LNCAP (cell line): ENCODE measurements around the gene TH.
A peak's percentile ranks its signal among the peaks of the same experiment; 100 is the strongest.

Experiments used
- TF ChIP-seq, protein P1 (sequence below): fragments of 450-650 bp; IDR thresholded peaks from 2 replicates; pipeline ENCODE4 v1.5.1; 2017; ENCODE audit warnings: mild to moderate bottlenecking

TH gene

DNA sequence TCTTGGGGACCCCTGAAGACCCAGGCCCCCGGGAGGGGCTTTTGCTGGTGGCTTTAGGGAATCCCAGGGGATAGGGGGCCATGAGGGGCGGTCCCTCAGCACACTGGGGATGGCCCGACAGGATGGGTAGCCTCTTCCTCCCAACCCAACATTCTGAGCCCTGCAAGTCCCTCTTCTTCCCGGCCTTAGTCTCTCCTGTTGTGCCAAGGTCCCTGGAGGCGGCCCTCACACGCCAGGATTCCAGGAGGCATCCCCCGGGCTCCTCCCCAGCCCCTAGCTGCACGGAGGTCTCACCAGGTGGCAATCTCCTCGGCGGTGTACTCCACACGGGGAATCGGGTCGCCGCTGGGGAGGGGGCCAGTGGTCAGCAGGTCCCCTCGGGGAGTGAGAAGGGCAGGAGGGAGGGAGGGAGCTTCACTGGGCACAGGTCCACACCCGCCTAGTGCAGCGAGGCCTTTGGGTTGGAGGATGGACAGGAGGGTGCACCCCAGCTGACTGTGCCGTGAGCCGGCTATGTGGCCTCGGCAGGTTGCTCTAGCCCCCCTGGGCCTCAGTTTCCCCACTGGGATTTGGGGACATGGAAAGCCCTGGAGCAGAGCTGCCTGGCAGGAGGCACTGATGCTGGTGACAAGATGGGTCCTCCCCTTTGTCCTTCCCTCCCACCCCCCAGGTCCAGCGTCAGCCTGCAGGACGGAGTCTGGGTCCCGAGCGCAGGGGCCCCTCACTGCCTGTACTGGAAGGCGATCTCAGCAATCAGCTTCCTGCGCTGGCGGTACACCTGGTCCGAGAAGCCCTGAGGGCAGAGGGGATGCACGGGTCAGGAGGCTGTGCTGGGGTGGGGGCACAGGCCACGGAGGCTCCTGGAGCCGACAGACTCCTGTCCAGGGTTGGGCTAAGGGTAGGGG, 4.2 kb downstream of the TH start:
- TF ChIP-seq, protein P1, sequence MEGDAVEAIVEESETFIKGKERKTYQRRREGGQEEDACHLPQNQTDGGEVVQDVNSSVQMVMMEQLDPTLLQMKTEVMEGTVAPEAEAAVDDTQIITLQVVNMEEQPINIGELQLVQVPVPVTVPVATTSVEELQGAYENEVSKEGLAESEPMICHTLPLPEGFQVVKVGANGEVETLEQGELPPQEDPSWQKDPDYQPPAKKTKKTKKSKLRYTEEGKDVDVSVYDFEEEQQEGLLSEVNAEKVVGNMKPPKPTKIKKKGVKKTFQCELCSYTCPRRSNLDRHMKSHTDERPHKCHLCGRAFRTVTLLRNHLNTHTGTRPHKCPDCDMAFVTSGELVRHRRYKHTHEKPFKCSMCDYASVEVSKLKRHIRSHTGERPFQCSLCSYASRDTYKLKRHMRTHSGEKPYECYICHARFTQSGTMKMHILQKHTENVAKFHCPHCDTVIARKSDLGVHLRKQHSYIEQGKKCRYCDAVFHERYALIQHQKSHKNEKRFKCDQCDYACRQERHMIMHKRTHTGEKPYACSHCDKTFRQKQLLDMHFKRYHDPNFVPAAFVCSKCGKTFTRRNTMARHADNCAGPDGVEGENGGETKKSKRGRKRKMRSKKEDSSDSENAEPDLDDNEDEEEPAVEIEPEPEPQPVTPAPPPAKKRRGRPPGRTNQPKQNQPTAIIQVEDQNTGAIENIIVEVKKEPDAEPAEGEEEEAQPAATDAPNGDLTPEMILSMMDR = no peak

DNA sequence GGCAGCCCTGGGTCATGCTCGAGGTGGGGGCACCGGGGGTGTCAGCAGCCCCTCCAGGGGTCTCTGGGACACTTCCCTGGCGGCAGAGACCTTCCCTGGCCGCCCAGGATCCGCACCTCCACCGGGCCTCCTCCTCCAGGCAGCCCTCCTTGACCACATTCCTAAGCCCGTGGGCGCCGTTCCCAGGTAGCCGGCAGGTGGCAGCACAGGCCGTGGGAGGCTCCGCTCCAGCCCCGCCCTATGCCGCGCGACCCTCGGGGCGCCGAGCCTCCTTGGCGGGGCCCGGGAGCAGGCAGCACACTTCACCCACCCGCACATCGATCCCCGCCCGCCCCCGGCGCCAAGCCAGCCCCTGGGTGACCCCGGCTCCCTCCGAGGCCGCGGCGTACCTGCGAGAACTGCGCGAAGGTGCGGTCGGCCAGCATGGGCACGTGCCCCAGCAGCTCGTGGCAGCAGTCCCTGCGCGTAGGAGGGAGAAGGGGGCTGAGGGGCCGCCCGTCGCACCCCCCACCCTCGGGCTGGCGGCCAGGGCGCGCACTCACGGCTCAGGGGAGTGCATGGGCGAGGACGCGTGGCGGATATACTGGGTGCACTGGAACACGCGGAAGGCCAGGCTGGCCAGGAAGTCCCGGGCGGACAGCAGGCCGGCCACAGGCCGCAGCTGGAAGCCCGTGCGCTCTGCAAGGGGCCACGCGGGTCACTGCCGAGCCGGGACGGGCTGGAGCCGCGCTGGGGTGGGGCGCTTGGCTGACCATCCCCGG, 5.3 kb downstream of the TH start:
- TF ChIP-seq, protein P1 = peak; percentile 82

DNA sequence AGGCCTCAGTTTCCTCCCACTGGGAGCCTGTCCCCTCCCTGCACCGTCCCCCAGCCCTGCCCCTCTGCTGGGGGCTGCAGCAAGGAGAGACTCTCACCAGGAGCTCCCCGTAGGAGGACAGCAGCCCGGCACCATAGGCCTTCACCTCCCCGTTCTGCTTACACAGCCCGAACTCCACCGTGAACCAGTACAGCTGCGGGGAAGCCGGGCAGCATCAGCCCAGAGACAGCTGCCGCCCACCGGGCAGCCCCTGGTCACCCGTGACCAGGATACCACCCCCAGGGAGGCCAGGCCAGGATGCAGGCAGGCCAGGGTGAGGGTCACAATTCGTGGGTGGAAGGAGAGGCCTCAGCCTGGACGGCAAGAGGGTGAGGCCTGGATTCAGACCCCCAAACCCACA, 6.0 kb downstream of the TH start:
- TF ChIP-seq, protein P1 = no peak

DNA sequence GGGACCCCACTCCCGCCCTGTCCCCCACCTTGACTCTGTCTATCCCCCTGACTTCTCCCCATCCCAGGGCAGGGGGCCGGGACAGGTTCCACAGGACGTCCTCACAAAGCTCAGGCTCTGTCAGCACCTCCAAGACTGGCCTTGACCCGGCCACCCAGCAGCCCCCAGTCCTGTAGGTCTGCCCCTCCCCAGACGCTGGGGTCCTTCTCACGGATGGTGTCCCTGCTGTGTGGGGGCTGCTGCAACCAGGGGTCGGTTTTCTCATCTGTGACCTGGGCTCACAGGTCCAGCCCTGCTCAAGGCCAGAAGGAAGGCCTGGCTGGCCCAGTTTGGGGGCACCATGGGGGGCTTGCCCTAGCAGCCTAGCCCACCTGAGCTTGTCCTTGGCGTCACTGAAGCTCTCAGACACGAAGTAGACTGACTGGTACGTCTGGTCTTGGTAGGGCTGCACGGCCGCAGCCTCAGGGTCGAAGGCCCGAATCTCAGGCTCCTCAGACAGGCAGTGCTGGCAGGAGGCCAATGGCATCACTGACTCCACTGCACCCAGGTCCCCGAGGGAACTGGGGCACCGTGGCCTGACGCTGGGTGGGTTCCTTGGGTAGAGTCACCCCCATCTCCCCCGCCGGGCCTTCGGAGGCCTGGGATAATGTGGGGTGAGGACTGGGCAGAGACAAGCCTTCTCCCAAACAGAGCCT, 6.6 kb downstream of the TH start:
- TF ChIP-seq, protein P1 = no peak

DNA sequence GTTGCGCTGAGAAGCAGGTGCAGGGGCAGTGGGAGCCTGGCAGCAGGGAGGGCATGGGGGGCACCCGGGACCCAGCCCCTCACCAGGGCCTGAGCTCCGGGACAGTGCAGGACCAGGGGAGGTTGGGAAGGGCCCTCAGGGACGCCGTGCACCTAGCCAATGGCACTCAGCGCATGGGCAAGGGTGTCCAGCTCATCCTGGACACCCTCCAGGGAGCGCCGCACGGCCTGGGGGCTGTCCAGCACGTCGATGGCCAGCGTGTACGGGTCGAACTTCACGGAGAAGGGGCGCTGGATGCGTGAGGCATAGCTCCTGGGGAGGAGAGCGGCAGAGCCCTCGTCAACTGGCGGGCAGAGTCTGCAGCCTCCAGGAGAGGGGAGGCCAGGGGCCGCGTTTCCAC, 7.5 kb downstream of the TH start:
- TF ChIP-seq, protein P1 = no peak

DNA sequence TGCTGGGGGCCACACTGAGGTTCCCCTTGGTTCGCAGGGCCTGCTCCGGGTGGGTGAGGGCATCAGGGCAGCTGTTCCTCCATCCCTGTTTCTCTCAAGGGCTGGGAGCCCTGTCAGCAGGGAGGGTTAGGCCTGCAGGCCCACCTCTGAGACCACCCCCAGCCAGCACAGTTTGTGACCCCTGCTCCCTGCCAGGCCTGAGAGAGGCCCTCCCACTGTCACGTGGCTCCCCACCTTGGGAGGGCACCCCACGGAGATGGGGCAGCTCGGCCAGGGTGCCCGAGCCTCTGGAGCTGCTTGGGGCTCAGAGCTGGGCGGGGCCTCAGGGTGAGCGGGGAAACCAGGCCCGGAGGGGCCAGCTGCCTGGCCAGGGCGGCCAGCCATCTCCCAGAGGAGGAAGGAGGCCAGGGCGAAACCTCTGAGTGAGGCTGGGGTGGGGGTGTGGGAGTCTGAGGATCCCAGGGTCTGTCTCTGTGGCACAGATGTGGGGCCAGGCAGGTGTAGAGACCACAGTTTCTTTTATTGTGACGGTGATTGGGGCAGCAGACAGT, 8.1 kb downstream of the TH start:
- TF ChIP-seq, protein P1 = no peak

DNA sequence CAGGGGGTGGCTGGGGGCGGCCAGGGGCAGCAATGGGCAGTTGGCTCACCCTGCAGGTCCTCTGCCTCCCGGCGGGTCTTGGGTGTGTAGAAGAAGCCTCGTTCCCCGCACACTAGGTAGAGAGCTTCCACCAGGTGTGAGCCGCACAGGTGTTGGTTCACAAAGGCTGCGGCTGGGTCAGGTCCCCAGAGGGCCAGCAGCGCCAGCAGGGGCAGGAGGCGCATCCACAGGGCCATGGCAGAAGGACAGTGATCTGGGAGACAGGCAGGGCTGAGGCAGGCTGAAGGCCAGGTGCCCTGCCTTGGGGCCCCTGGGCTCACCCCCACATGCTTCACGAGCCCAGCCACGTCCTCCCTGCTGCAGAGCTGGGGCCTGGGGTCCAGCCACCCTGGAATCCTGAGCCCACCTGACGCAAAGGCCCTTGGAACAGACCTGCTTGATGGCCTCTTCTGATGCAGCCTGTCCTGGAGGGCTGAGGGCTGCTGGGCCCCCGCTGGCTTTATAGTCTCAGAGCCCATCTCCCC, 10.8 kb downstream of the TH start, which contains the start of gene INS:
INS (minus strand) TSS at position 474 of the 524 bp plus-strand sequence; CDS start at position 236, 238 bp downstream.
- TF ChIP-seq, protein P1 = no peak
